CMK (cell line): ENCODE results near the gene CNTN2.

Experiments
- DNase-seq: peaks from one replicate; pipeline ENCODE4 v3.0.0-alpha.2; 2010; ENCODE audit warnings: low read depth

Gene CNTN2

DNA sequence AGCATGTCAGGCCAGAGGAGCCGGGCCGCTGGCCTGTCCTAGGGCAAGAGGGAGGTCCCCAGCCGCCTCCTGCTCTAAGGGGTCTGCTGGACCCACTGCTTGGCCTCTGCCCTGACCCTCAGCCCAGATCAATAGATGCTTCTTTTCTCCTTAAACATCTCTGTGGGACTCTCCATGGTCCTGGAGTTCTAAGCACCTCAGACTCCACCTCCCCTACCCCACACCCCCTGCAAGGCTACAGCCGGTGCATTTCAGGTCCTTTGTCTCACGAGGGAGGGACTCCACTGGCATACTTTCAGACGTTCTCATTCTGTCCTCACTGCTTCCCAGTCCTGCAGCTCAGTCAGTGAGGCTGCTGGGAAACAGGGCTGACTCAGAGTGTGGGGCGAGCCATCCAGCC is 11.0 kb downstream of the CNTN2 start:
- no peak for DNase-seq

DNA sequence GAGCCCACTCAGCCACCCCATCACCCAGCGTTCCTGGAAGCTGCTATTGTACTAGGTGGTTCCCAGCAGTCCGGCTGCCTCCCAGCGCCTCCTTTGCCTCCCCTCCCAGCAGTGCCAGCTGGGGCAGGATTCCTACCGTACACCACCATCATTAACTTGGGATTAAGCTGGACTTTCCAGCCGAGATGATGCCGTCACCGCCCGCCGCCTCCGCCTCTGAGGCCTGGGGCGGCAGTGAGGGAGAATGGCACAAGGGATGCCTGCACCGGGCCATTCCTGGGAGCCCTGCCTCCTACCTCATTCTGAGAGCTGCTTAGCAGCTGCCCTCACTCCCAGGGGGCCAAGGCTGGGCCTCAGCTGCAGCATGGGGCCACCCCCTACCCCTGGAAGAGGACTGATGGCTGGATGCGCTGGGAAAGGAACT is 13.2 kb downstream of the CNTN2 start:
- no peak for DNase-seq

DNA sequence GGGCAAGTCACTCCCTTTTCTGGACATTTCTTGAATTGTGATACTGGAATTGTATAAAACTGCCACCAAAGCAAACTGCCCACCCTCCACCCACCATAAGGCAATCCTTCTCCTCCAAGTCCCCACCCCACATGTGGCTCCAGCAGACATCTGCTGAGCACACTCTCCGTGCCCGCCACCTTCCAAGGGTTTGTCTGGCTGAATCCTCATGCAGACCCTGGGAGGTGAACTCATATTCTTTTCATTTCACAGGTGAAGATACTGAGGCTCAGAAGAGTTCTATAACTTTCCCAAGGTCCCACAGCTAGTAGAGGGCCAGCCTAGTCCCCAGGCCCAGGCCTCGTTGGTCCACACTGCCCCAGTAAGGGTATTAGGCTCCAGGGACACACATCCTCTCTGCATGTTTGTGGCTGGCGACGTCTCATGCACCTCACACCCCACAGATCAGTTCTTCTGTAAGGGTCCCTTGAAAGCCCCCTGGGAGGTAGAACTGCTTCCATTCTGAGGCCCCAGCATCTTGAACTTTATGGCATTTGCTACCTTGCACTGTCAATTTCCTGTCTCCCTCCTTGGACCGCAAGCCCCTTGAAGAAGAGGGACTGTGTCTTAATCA is 14.1 kb downstream of the CNTN2 start:
- no peak for DNase-seq

GRCh38 chr1:205057808-205058575 is 15.0 kb downstream of the CNTN2 start:
- DNase-seq, result no peak

GRCh38 chr1:205058853-205059252 is 15.8 kb downstream of the CNTN2 start:
- DNase-seq, result no peak

GRCh38 chr1:205059660-205060059 is 16.6 kb downstream of the CNTN2 start:
- no peak for DNase-seq

- DNase-seq, result no peak
These were observed 17.7 kb downstream of the CNTN2 start for GRCh38 chr1:205060746-205061145.

DNA sequence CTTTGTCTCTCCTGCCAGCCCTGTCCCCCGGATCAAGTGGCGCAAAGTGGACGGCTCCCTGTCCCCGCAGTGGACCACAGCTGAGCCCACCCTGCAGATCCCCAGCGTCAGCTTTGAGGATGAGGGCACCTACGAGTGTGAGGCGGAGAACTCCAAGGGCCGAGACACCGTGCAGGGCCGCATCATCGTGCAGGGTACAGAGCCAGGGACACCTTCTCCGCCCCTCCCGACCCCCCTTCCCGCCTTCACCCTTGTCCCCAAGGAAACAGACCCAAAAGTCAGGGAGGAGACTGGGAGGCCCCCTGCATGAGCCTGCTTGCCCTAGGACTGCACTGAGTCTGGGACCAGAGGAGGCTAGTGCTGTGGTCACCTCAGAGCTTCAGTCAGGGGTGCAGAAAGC is 18.2 kb downstream of the CNTN2 start:
- DNase-seq, result no peak

- peak; percentile 42 for DNase-seq
These were observed 18.7 kb downstream of the CNTN2 start for GRCh38 chr1:205061665-205062069.

- no peak for DNase-seq
These were observed 19.3 kb downstream of the CNTN2 start for GRCh38 chr1:205062319-205062718.

DNA sequence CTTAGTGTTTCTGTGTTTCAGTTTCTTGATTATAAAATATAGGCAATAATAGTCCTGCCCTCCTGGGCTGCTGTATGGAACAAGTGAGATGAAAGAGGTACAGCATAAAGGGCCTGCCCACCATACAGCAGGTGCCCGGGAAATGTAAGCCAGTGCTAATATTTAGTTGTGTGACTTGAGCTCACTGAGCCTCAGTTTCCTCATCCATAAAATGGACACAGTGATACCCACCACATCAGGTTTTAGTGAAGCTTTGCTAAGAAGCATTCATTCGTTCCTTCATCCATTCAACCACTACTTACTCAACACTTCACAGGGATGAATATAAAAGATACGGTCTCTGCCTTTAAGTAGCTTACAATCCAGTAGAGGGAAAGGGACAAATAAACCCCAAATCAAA is 19.9 kb downstream of the CNTN2 start:
- DNase-seq, result no peak

DNA sequence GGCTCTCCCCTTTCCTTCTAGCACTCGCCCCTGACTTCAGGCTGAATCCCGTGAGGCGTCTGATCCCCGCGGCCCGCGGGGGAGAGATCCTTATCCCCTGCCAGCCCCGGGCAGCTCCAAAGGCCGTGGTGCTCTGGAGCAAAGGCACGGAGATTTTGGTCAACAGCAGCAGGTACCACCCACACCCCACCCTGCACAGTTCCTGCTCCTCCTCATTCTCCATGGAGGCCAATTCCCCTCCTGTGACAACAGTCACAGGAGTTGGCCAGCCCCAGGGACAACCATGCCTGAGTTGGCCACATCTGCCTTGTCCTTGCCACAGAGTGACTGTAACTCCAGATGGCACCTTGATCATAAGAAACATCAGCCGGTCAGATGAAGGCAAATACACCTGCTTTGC is 21.3 kb downstream of the CNTN2 start:
- DNase-seq, result no peak

DNA sequence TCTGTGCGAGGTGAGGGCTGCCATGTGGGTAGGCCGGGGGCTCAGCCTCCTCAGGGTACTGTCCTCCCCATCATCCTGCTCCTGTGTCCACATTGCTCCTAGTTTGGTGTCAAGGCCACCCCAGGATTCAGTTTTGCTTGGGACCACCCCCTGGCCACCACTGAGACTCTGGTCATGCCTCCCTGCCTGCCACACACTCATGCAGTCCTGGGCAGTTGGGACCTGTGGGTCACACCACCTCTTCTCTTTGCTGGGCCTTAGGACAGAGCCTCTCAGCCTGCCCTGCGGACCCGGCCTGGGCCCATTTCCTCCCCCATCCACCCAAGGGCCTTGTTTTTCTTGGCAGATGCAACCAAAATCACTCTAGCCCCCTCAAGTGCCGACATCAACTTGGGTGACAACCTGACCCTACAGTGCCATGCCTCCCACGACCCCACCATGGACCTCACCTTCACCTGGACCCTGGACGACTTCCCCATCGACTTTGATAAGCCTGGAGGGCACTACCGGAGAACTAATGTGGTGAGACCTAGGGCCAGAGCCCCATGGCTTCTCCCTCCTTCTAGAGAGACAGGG is 21.8 kb downstream of the CNTN2 start:
- no peak for DNase-seq

DNA sequence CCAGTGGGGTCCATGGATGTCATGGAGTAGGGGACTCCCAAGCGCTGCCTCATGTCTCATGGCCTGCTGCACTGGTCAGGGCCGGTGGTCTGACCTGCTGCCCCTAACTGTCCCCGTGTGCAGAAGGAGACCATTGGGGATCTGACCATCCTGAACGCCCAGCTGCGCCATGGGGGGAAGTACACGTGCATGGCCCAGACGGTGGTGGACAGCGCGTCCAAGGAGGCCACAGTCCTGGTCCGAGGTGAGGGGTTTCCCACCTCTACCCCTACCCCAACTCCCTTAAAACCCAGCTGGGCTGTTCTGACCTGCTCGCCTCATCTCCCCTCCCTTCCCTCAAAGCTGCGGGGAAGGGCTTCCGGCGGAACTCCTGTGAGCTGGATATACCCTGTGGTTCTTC is 22.7 kb downstream of the CNTN2 start:
- DNase-seq, result no peak

GRCh38 chr1:205066141-205066818 is 23.3 kb downstream of the CNTN2 start:
- DNase-seq, result no peak

GRCh38 chr1:205067031-205067430 is 24.0 kb downstream of the CNTN2 start:
- no peak for DNase-seq

DNA sequence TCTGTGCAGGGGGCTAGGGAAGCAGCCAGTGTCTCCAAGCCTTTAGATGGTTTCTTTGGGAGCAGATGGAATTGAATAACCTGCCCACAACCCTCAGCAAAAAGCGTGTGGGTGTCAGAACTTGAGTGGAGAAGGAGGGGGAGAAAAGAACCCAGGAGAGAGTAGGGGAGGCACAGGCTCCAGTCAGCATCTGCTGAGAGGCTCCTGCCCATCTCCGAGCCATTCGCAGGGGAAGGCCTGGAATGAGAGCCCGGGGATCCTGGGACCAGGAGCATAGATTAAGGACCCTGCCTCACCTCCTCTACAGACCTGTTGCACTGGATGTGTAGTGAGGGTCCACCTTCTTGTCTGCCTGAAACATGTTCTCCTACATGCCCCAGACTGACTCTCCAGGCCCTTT is 25.0 kb downstream of the CNTN2 start:
- DNase-seq, result no peak

- no peak for DNase-seq
These were observed 25.5 kb downstream of the CNTN2 start for GRCh38 chr1:205068457-205069040.

- no peak for DNase-seq
These were observed 26.5 kb downstream of the CNTN2 start for GRCh38 chr1:205069371-205070125.

GRCh38 chr1:205071028-205071409 is 28.0 kb downstream of the CNTN2 start:
- DNase-seq, result no peak

DNA sequence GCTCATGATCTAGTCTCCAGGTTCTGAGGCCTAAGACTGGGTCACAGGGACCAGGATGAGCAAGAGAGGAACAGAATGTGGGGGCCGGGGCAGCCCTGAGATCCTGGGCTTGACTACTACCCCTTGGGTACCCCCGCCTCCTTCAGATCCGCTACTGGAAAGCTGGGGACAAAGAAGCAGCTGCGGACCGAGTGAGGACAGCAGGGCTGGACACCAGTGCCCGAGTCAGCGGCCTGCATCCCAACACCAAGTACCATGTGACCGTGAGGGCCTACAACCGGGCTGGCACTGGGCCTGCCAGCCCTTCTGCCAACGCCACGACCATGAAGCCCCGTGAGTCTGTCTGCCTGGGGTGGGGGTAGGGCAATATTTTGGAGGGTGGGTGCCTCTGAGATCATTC is 28.8 kb downstream of the CNTN2 start:
- DNase-seq, result no peak

GRCh38 chr1:205072286-205072685 is 29.3 kb downstream of the CNTN2 start:
- DNase-seq, result no peak
